ENCODE data around the gene NGEF. TPM values are rescaled to one million over a fixed set of nuclear protein-coding genes. Genes with fewer than 3 reads are reported as not detected.

The NGEF gene
- total and polyA plus RNA-seq, 10 of the 15 experiments (the other 5 are each of a cell fraction or from before 2014, with no cell fraction given) = 0.12 TPM; not detected in 9

DNA sequence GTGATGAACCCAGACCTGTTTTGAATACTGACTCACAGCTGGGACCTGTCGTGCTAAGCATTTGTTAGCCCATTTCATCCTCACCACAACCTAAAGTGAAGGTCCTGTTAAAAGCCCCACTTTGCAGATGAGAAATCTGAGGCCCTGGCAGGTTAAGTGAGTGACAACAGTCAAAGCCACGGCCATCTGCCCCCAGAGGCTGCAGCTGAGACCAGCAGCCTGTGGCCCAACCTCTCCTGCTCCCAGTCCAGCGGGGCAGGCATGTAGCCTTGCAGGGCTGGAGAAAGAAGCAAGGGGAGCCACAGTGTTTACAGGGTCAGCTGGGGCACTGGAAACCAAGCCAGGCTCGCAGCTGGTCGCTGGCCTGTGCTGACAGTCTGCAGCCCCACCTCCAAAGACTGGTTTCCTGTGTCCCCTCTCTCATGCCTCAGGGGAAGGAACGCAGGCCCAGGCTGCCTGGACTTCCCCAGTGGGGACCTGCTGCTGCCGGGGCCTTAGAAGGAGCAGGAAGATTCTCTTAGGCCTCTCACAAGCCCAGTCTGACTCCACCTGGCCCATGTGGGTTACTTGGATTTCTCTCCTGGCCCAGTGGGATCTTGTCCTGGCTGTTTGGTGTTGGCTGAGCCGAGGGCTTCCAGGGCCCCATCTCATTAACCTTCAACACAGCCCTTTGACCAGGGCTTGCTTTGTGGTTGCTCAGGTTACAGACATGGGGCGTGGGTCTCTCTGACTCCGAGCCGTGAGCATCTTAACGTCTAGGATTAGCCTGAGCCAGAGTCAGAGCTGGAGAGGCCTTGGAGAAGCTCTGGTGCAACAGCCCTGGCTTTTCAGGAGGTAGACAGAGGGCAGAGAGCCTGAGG lies 48.8 kb upstream of the NGEF start (continued):
- TF ChIP-seq SMARCA5 (IDR thresholded peaks at IDR 0.05) = peak; percentile 96
- TF ChIP-seq POU2F2 (IDR thresholded peaks at IDR 0.05; ENCODE audit: borderline replicate concordance, low read depth, low read length) = 0 out of 3 replicates have a peak, but pooled peaks have one; percentile 45
- TF ChIP-seq BHLHE40 (IDR thresholded peaks at IDR 0.05; ENCODE audit: borderline replicate concordance in 1 of 2, low read depth in 2 of 2, low read length in 1 of 2) = peak in 1 of 2 experiments; percentile 14; a peak in 1 of 4 replicates
- TF ChIP-seq, protein P1, sequence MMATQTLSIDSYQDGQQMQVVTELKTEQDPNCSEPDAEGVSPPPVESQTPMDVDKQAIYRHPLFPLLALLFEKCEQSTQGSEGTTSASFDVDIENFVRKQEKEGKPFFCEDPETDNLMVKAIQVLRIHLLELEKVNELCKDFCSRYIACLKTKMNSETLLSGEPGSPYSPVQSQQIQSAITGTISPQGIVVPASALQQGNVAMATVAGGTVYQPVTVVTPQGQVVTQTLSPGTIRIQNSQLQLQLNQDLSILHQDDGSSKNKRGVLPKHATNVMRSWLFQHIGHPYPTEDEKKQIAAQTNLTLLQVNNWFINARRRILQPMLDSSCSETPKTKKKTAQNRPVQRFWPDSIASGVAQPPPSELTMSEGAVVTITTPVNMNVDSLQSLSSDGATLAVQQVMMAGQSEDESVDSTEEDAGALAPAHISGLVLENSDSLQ (IDR thresholded peaks at IDR 0.05) = peak; percentile 85
- TF ChIP-seq MYB (IDR thresholded peaks at IDR 0.05; ENCODE audit: borderline replicate concordance, low read depth, low read length) = no peak
- peak; percentile 47 for TF ChIP-seq POLR2A (IDR thresholded peaks at IDR 0.05; ENCODE audit: low read depth, low read length)
- no peak for TF ChIP-seq TBL1XR1 (IDR thresholded peaks at IDR 0.05; ENCODE audit: low read depth, low read length)
- no peak for TF ChIP-seq STAT1 (conservative IDR thresholded peaks at IDR 0.05)
- TF ChIP-seq TAF1 (IDR thresholded peaks at IDR 0.05; ENCODE audit: borderline replicate concordance, low read depth, low read length) = 0 out of 2 replicates have a peak, but pooled peaks have one; percentile 12
- 0 out of 2 replicates have a peak, but pooled peaks have one; percentile 0 for TF ChIP-seq ZBED1 (IDR thresholded peaks at IDR 0.05; ENCODE audit: borderline replicate concordance)
- TF ChIP-seq IKZF1 (conservative IDR thresholded peaks at IDR 0.05) = peak; percentile 31
- TF ChIP-seq NR2F1 (conservative IDR thresholded peaks at IDR 0.05) = 0 out of 2 replicates have a peak, but pooled peaks have one; percentile 43
- peak; percentile 68 for TF ChIP-seq RUNX3 (IDR thresholded peaks at IDR 0.05; ENCODE audit: low read length)
- TF ChIP-seq, protein P2, sequence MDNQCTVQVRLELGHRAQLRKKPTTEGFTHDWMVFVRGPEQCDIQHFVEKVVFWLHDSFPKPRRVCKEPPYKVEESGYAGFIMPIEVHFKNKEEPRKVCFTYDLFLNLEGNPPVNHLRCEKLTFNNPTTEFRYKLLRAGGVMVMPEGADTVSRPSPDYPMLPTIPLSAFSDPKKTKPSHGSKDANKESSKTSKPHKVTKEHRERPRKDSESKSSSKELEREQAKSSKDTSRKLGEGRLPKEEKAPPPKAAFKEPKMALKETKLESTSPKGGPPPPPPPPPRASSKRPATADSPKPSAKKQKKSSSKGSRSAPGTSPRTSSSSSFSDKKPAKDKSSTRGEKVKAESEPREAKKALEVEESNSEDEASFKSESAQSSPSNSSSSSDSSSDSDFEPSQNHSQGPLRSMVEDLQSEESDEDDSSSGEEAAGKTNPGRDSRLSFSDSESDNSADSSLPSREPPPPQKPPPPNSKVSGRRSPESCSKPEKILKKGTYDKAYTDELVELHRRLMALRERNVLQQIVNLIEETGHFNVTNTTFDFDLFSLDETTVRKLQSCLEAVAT (IDR thresholded peaks at IDR 0.05) = no peak; the same call in 1 of the 2 replicates
- peak; percentile 63; the same call in 1 of the 2 replicates for TF ChIP-seq CBFB (IDR thresholded peaks at IDR 0.05; ENCODE audit: low read depth)
- 0 out of 2 replicates have a peak, but pooled peaks have one; percentile 18 for TF ChIP-seq RFX5 (IDR thresholded peaks at IDR 0.05; ENCODE audit: low read depth, low read length)
- TF ChIP-seq, protein P3, sequence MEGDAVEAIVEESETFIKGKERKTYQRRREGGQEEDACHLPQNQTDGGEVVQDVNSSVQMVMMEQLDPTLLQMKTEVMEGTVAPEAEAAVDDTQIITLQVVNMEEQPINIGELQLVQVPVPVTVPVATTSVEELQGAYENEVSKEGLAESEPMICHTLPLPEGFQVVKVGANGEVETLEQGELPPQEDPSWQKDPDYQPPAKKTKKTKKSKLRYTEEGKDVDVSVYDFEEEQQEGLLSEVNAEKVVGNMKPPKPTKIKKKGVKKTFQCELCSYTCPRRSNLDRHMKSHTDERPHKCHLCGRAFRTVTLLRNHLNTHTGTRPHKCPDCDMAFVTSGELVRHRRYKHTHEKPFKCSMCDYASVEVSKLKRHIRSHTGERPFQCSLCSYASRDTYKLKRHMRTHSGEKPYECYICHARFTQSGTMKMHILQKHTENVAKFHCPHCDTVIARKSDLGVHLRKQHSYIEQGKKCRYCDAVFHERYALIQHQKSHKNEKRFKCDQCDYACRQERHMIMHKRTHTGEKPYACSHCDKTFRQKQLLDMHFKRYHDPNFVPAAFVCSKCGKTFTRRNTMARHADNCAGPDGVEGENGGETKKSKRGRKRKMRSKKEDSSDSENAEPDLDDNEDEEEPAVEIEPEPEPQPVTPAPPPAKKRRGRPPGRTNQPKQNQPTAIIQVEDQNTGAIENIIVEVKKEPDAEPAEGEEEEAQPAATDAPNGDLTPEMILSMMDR (IDR thresholded peaks at IDR 0.05 in 2 of 3, conservative IDR thresholded peaks at IDR 0.05 in 1 of 3; ENCODE audit: control insufficient read depth in 2 of 3, extremely low read depth in 1 of 3, insufficient read depth in 1 of 3, low read depth in 3 of 3, low read length in 3 of 3) = peak; percentile 44 to 69 (median 53)
- TF ChIP-seq, protein P4, sequence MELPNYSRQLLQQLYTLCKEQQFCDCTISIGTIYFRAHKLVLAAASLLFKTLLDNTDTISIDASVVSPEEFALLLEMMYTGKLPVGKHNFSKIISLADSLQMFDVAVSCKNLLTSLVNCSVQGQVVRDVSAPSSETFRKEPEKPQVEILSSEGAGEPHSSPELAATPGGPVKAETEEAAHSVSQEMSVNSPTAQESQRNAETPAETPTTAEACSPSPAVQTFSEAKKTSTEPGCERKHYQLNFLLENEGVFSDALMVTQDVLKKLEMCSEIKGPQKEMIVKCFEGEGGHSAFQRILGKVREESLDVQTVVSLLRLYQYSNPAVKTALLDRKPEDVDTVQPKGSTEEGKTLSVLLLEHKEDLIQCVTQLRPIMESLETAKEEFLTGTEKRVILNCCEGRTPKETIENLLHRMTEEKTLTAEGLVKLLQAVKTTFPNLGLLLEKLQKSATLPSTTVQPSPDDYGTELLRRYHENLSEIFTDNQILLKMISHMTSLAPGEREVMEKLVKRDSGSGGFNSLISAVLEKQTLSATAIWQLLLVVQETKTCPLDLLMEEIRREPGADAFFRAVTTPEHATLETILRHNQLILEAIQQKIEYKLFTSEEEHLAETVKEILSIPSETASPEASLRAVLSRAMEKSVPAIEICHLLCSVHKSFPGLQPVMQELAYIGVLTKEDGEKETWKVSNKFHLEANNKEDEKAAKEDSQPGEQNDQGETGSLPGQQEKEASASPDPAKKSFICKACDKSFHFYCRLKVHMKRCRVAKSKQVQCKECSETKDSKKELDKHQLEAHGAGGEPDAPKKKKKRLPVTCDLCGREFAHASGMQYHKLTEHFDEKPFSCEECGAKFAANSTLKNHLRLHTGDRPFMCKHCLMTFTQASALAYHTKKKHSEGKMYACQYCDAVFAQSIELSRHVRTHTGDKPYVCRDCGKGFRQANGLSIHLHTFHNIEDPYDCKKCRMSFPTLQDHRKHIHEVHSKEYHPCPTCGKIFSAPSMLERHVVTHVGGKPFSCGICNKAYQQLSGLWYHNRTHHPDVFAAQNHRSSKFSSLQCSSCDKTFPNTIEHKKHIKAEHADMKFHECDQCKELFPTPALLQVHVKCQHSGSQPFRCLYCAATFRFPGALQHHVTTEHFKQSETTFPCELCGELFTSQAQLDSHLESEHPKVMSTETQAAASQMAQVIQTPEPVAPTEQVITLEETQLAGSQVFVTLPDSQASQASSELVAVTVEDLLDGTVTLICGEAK (IDR thresholded peaks at IDR 0.05; ENCODE audit: borderline replicate concordance) = no peak
- 0 out of 2 replicates have a peak, but pooled peaks have one; percentile 25 for TF ChIP-seq TCF12 (IDR thresholded peaks at IDR 0.05; ENCODE audit: low read depth, low read length)
- TF ChIP-seq SMC3 (IDR thresholded peaks at IDR 0.05; ENCODE audit: borderline replicate concordance, low read length) = peak; percentile 4; the same call in 1 of the 2 replicates
- no peak for TF ChIP-seq CBX5 (IDR thresholded peaks at IDR 0.05; ENCODE audit: low read depth)
- peak; percentile 35 for TF ChIP-seq EED (IDR thresholded peaks at IDR 0.05; ENCODE audit: low read depth)
